B cell (primary cell): ENCODE results near the gene INF2.

Source experiments
- EZH2 ChIP-seq: IDR thresholded peaks from 2 replicates; pipeline ENCODE4 v1.6.1; 2012; ENCODE audit warnings: borderline replicate concordance, low read depth, mild to moderate bottlenecking, moderate library complexity, low read length; ENCODE audit not compliant: insufficient read depth, poor library complexity, severe bottlenecking
- TF ChIP-seq, protein P1 (sequence below): fragments of 200-600 bp; IDR thresholded peaks from one replicate; pipeline ENCODE4 v1.8.0; 2022; ENCODE audit warnings: antibody characterized with exemption, mild to moderate bottlenecking

DNA sequence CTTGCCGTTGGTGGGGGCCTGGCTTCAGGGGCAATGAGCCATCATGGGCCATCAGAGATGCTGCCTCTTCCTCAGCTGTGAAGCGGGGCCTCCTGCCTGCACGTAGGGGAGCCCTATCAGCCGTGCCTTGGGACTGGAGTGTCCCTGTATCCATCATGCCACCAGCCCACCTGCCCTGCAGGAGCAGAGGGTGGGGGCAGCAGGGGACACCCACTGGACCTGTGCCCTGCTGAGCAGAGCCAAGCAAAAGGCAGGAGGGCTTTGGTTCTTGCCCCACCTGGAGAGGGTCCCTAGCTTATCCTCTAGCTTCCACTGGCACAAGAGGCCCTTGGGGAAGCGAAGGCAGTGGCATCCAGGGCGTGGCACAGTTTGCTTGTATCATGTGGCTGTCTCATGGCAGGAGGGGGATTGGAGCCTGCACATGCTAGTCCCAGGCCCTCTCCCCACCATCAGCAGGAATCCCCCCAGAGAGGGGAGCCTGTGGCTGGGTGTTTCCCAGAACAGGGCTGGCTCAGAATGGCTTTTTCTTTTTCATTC is 44.7 kb downstream of the INF2 start:
- TF ChIP-seq, protein P1, sequence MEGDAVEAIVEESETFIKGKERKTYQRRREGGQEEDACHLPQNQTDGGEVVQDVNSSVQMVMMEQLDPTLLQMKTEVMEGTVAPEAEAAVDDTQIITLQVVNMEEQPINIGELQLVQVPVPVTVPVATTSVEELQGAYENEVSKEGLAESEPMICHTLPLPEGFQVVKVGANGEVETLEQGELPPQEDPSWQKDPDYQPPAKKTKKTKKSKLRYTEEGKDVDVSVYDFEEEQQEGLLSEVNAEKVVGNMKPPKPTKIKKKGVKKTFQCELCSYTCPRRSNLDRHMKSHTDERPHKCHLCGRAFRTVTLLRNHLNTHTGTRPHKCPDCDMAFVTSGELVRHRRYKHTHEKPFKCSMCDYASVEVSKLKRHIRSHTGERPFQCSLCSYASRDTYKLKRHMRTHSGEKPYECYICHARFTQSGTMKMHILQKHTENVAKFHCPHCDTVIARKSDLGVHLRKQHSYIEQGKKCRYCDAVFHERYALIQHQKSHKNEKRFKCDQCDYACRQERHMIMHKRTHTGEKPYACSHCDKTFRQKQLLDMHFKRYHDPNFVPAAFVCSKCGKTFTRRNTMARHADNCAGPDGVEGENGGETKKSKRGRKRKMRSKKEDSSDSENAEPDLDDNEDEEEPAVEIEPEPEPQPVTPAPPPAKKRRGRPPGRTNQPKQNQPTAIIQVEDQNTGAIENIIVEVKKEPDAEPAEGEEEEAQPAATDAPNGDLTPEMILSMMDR = no peak
- no peak for TF ChIP-seq EZH2
